ENCODE measurements around the gene NDC80.

The NDC80 gene

GRCh38 chr18:2555895-2556294 is 15.5 kb upstream of the NDC80 start:
- DNase-seq (ENCODE audit: extremely low read depth in 1 of 2, low read depth in 1 of 2), result no peak

- no peak for DNase-seq (ENCODE audit: extremely low read depth in 1 of 2, low read depth in 1 of 2)
These were observed 13.8 kb upstream of the NDC80 start for GRCh38 chr18:2557536-2557935.

GRCh38 chr18:2559249-2559648 is 12.1 kb upstream of the NDC80 start:
- DNase-seq (ENCODE audit: extremely low read depth in 1 of 2, low read depth in 1 of 2), result no peak

GRCh38 chr18:2564373-2564772 is 7.0 kb upstream of the NDC80 start:
- DNase-seq (ENCODE audit: extremely low read depth in 1 of 2, low read depth in 1 of 2), result no peak

GRCh38 chr18:2568129-2568528 is 3.2 kb upstream of the NDC80 start:
- no peak for DNase-seq (ENCODE audit: extremely low read depth in 1 of 2, low read depth in 1 of 2)

- DNase-seq (ENCODE audit: extremely low read depth in 1 of 2, low read depth in 1 of 2), result no peak
These were observed 2.8 kb upstream of the NDC80 start for GRCh38 chr18:2568605-2569004.

GRCh38 chr18:2569338-2570207 is 1.8 kb upstream of the NDC80 start:
- no peak for DNase-seq (ENCODE audit: extremely low read depth in 1 of 2, low read depth in 1 of 2)

- peak in 1 of 2 donors; percentile 45 for DNase-seq (ENCODE audit: extremely low read depth in 1 of 2, low read depth in 1 of 2)
These were observed 571 bp upstream of the NDC80 start for GRCh38 chr18:2570772-2571199.

GRCh38 chr18:2572171-2572569 is 813 bp downstream of the NDC80 start:
- DNase-seq (ENCODE audit: extremely low read depth in 1 of 2, low read depth in 1 of 2), result no peak

GRCh38 chr18:2572892-2573291 is 1.5 kb downstream of the NDC80 start:
- DNase-seq (ENCODE audit: extremely low read depth in 1 of 2, low read depth in 1 of 2), result no peak

- DNase-seq (ENCODE audit: extremely low read depth in 1 of 2, low read depth in 1 of 2), result no peak
These were observed 2.1 kb downstream of the NDC80 start for GRCh38 chr18:2573408-2573807.

GRCh38 chr18:2587788-2588187 is 16.4 kb downstream of the NDC80 start:
- no peak for DNase-seq (ENCODE audit: extremely low read depth in 1 of 2, low read depth in 1 of 2)

- DNase-seq (ENCODE audit: extremely low read depth in 1 of 2, low read depth in 1 of 2), result no peak
These were observed 17.4 kb downstream of the NDC80 start for GRCh38 chr18:2588666-2589344.

- DNase-seq (ENCODE audit: extremely low read depth in 1 of 2, low read depth in 1 of 2), result no peak
These were observed 18.1 kb downstream of the NDC80 start for GRCh38 chr18:2589345-2590068.

GRCh38 chr18:2590303-2590702 is 18.9 kb downstream of the NDC80 start:
- no peak for DNase-seq (ENCODE audit: extremely low read depth in 1 of 2, low read depth in 1 of 2)

- no peak for DNase-seq (ENCODE audit: extremely low read depth in 1 of 2, low read depth in 1 of 2)
These were observed 26.3 kb downstream of the NDC80 start for GRCh38 chr18:2597639-2598038.

GRCh38 chr18:2602844-2603243 is 31.5 kb downstream of the NDC80 start:
- DNase-seq (ENCODE audit: extremely low read depth in 1 of 2, low read depth in 1 of 2), result no peak

- no peak for DNase-seq (ENCODE audit: extremely low read depth in 1 of 2, low read depth in 1 of 2)
These were observed 35.0 kb downstream of the NDC80 start for GRCh38 chr18:2606335-2606734.

- DNase-seq (ENCODE audit: extremely low read depth in 1 of 2, low read depth in 1 of 2), result no peak
These were observed 38.2 kb downstream of the NDC80 start for GRCh38 chr18:2609604-2610003.

- DNase-seq (ENCODE audit: extremely low read depth in 1 of 2, low read depth in 1 of 2), result no peak
These were observed 39.2 kb downstream of the NDC80 start for GRCh38 chr18:2610549-2610948.

GRCh38 chr18:2612996-2613395 is 41.6 kb downstream of the NDC80 start:
- no peak for DNase-seq (ENCODE audit: extremely low read depth in 1 of 2, low read depth in 1 of 2)

Data from activated CD8-positive, alpha-beta memory T cell treated with anti-CD3 and anti-CD28 coated beads for 1 hour (primary cell).